Panc1 (cell line): Measurements from ENCODE around the gene GTF2H4. TPM values are rescaled to one million over a fixed set of nuclear protein-coding genes. Genes with fewer than 3 reads are reported as not detected.

Experiments used
- ATAC-seq: fragments of 200-7000 bp; cut with Tn5 transposase; 2 replicates; pipeline ENCODE4 v1.9.1; 2020; ENCODE audit warnings: mild to moderate bottlenecking, moderate library complexity
- BruUV-seq: library from RNA; stranded (reverse); fragments of 400-500 nt; replicated peaks from 2 replicates; lab custom pipeline; 2021; lab: Mats Ljungman, UMichigan
- CTCF ChIA-PET: fragments of 300-600 bp; sonication (Branson Sonifier 250); formaldehyde crosslinking; loops from one replicate; lab custom pipeline; 2022; ENCODE audit warnings: antibody characterized with exemption; lab: Charles Lee
- POLR2A ChIA-PET: fragments of 300-600 bp; sonication (Branson Sonifier 250); formaldehyde crosslinking; loops from one replicate; lab custom pipeline; 2022; ENCODE audit warnings: antibody characterized with exemption; lab: Charles Lee
- DNase-seq: peaks from one replicate; pipeline ENCODE4 v3.0.0-alpha.2; 2010; ENCODE audit warnings: low read depth, low spot score
- H3K27ac ChIP-seq: 2 replicates; pipeline ENCODE4 v1.5.1; 2011; ENCODE audit warnings: mild to moderate bottlenecking, low read length, inconsistent platforms
- H3K27me3 ChIP-seq: fragments of 200-500 bp; sonication (Bioruptor generic); 2 replicates; pipeline ENCODE4 v1.6.0; 2014; ENCODE audit warnings: low read length, inconsistent platforms; ENCODE audit not compliant: control insufficient read depth, insufficient read depth
- H3K36me3 ChIP-seq: fragments of 200-500 bp; sonication (Bioruptor generic); 2 replicates; pipeline ENCODE4 v1.5.1; 2014; ENCODE audit warnings: inconsistent platforms, mild to moderate bottlenecking, low read length, moderate library complexity; ENCODE audit not compliant: control insufficient read depth, insufficient read depth
- H3K4me1 ChIP-seq: 2 replicates; pipeline ENCODE4 v1.5.1; 2011; ENCODE audit warnings: inconsistent platforms, mild to moderate bottlenecking, low read length, moderate library complexity; ENCODE audit not compliant: control insufficient read depth, insufficient read depth
- H3K4me3 ChIP-seq, 2 experiments: 2 replicates each; pipeline ENCODE4 v1.5.1; 2011 to 2012; ENCODE audit warnings: low read depth in 2 of 2, low read length in 2 of 2, mild to moderate bottlenecking in 2 of 2, inconsistent platforms in 1 of 2, moderate library complexity in 1 of 2
- H3K9me3 ChIP-seq: fragments of 200-500 bp; sonication (Bioruptor generic); 2 replicates; pipeline ENCODE4 v1.5.1; 2014; ENCODE audit warnings: low read depth, mild to moderate bottlenecking, inconsistent platforms, low read length, moderate library complexity; ENCODE audit not compliant: control insufficient read depth, insufficient read depth
- CTCF ChIP-seq: fragments of 450-650 bp; IDR thresholded peaks from 2 replicates; pipeline ENCODE4 v1.5.1; 2017; ENCODE audit warnings: mild to moderate bottlenecking
- POLR2AphosphoS5 ChIP-seq: IDR thresholded peaks from 2 replicates; pipeline ENCODE4 v1.6.1; 2012; ENCODE audit warnings: mild to moderate bottlenecking, low read depth, low read length, moderate library complexity
- REST ChIP-seq, 2 experiments: IDR thresholded peaks; 2 replicates each; pipeline ENCODE4 v1.6.1; 2011 to 2012; ENCODE audit warnings: low read depth in 2 of 2, control low read depth in 1 of 2, low read length in 1 of 2, mild to moderate bottlenecking in 1 of 2, moderate library complexity in 1 of 2; ENCODE audit not compliant: insufficient read depth in 1 of 2
- SIN3A ChIP-seq: IDR thresholded peaks from 2 replicates; pipeline ENCODE4 v1.6.1; 2012; ENCODE audit warnings: low read depth, mild to moderate bottlenecking, low read length, moderate library complexity, borderline replicate concordance; ENCODE audit not compliant: insufficient read depth
- TCF7L2 ChIP-seq: IDR thresholded peaks from 2 replicates; pipeline ENCODE4 v1.6.1; 2011; ENCODE audit warnings: mild to moderate bottlenecking, low read depth, low read length, inconsistent platforms
- in situ Hi-C: cut with HindIII; loops from 2 replicates; pipeline ENCODE4 v1.10.0; 2016; ENCODE audit warnings: low sequenced_read_pairs, low pct_unique_long_range_greater_than_20kb
- intact Hi-C: fragments of 100-400 bp; cut with micrococcal nuclease; formaldehyde crosslinking; loops from one replicate; pipeline ENCODE4 v1.10.0; 2022; ENCODE audit not compliant: unreplicated experiment
- total RNA-seq: library from RNA; stranded (reverse); gene quantifications from one replicate; pipeline ENCODE4 v1.2.1, GENCODE V29; 2021; ENCODE audit not compliant: unreplicated experiment

Gene GTF2H4
- total RNA-seq, 1 experiment from 2014 or later = 27.5 TPM

- in situ Hi-C loops = no loop called here
- Histone ChIP-seq H3K27ac (peak overlapping the region; percentile 55), H3K27me3 (no peaks in the 10 kb centered on the region), H3K9me3 (no peaks in the 10 kb centered on the region), H3K4me1 (peaks cover 47% of the 10 kb centered on the region), H3K36me3 (no peaks in the 10 kb centered on the region), H3K4me3 (no peak overlapping the region)
- TF ChIP-seq REST (IDR thresholded peaks at IDR 0.05; ENCODE audit: insufficient read depth in 1 of 2, low read depth in 2 of 2, low read length in 1 of 2) (no peak), SIN3A (no peak), POLR2AphosphoS5 (no peak), TCF7L2 (no peak), CTCF (no peak)
- BruUV-seq = no TSS peak
- intact Hi-C loops = no loop called here
- ChIA-PET POLR2A (interaction anchor here (0.5 to 1.1 kb wide), 3 partner anchors 31 to 42 kb away, joined by 3 to 4 read pairs (median 4); partner anchors contain the start of gene VARS2), CTCF (interaction anchor here (0.5 to 1.3 kb wide), 5 partner anchors 12 to 265 kb away, joined by 3 to 4 read pairs (median 3); no protein-coding TSS in a partner anchor)
- ATAC-seq (no peak), DNase-seq (no peak)
Observed at GRCh38 chr6:30882204-30882758, 25.7 kb upstream of the GTF2H4 start.

GRCh38 chr6:30882759-30883684 lies 25.0 kb upstream of the GTF2H4 start:
- ATAC-seq (peak; percentile 18; the same call in 1 of the 2 replicates), DNase-seq (no peak)
- in situ Hi-C loops = no loop called here
- POLR2A ChIA-PET = interaction anchor here (0.5 to 1.1 kb wide), 4 partner anchors 31 to 214 kb away, joined by 3 to 19 read pairs (median 4); partner anchors contain the start of gene VARS2
- H3K4me3 ChIP-seq = peak overlapping the region; percentile 50 to 62
- CTCF ChIA-PET = interaction anchor here (0.6 to 1.3 kb wide), 3 partner anchors 61 to 264 kb away, joined by 3 to 4 read pairs (median 3); no protein-coding TSS in a partner anchor
- intact Hi-C loops = no loop called here
- H3K4me1 ChIP-seq = peaks cover 47% of the 10 kb centered on the region
- no peaks in the 10 kb centered on the region for H3K9me3 ChIP-seq
- H3K27ac ChIP-seq = peak overlapping the region; percentile 84
- H3K36me3 ChIP-seq = no peaks in the 10 kb centered on the region
- BruUV-seq = no TSS peak
- TF ChIP-seq SIN3A = no peak
- no peak for TF ChIP-seq TCF7L2
- no peak for TF ChIP-seq REST (IDR thresholded peaks at IDR 0.05; ENCODE audit: insufficient read depth in 1 of 2, low read depth in 2 of 2, low read length in 1 of 2)
- TF ChIP-seq POLR2AphosphoS5 = no peak
- no peak for TF ChIP-seq CTCF
- no peaks in the 10 kb centered on the region for H3K27me3 ChIP-seq
